Spleen (tissue), 11 donors: Measurements from ENCODE around the gene MED9. TPM values are rescaled to one million over a fixed set of nuclear protein-coding genes. Genes with fewer than 3 reads are reported as not detected.

ENCODE experiments used
- DNase-seq: peaks from one replicate; pipeline ENCODE4 v3.0.0-alpha.2; 2020
- H3K27ac ChIP-seq, 8 donors: fragments of 200-600 bp; sonication (generic) in 7 of 8; 1 replicate in 4 of 8; 2 replicates in 4 of 8; pipeline versions ENCODE4 v1.5.0 to v1.8.0; 2016 to 2021; ENCODE audit warnings: inconsistent platforms in 4 of 8, mild to moderate bottlenecking in 4 of 8, moderate library complexity in 1 of 8
- H3K27me3 ChIP-seq, 7 donors: fragments of 200-600 bp; sonication (generic) in 6 of 7; replicated peaks in 1 of 7; 1 replicate in 4 of 7; 2 replicates in 3 of 7; pipeline versions ENCODE4 v1.5.0 to v1.8.0; 2016 to 2021; ENCODE audit warnings: inconsistent platforms in 3 of 7, mild to moderate bottlenecking in 1 of 7
- H3K36me3 ChIP-seq, 6 donors: fragments of 200-600 bp; sonication (generic) in 5 of 6; 1 replicate in 4 of 6; 2 replicates in 2 of 6; pipeline versions ENCODE4 v1.5.0 to v1.8.0; 2016 to 2021; ENCODE audit warnings: inconsistent platforms in 2 of 6
- H3K4me1 ChIP-seq, 6 donors: fragments of 200-600 bp; sonication (generic) in 5 of 6; 1 replicate in 3 of 6; 2 replicates in 3 of 6; pipeline versions ENCODE4 v1.5.0 to v1.8.0; 2016 to 2021; ENCODE audit warnings: inconsistent platforms in 3 of 6
- H3K4me3 ChIP-seq, 8 donors: fragments of 200-600 bp; sonication (generic) in 7 of 8; 1 replicate in 4 of 8; 2 replicates in 4 of 8; pipeline versions ENCODE4 v1.5.0 to v1.8.0; 2016 to 2021; ENCODE audit warnings: inconsistent platforms in 4 of 8, mild to moderate bottlenecking in 4 of 8, moderate library complexity in 2 of 8
- H3K9me3 ChIP-seq, 8 donors: fragments of 200-600 bp; sonication (generic) in 7 of 8; 1 replicate in 4 of 8; 2 replicates in 4 of 8; pipeline versions ENCODE4 v1.5.0 to v1.8.0; 2016 to 2021; ENCODE audit warnings: inconsistent platforms in 4 of 8
- POLR2A ChIP-seq, 3 donors: fragments of 450-650 bp; IDR thresholded peaks; one replicate each; pipeline ENCODE4 v1.5.1; 2017; ENCODE audit warnings: antibody characterized with exemption in 3 of 3, mild to moderate bottlenecking in 1 of 3
- POLR2AphosphoS5 ChIP-seq, 3 donors: sonication (generic); formaldehyde crosslinking; IDR thresholded peaks; one replicate each; pipeline ENCODE4 v1.5.1; 2017; ENCODE audit warnings: antibody characterized with exemption in 3 of 3
- WGBS, 5 donors: extraction: QIAGEN DNeasy Blood & Tissue Kit in 3 of 5; methylation state at CpG; one replicate each; pipeline versions ENCODE4 v1.1.5 to v1.1.7; 2013 to 2018; 5-methylcytosine and 5-hydroxymethylcytosine counted together
- intact Hi-C: fragments of 100-400 bp; cut with DNase I; formaldehyde crosslinking; loops from one replicate; pipeline ENCODE4 v1.15.0; 2023; ENCODE audit warnings: low total_unique reads
- polyA plus RNA-seq, 3 donors: library from polyadenylated mRNA; stranded (reverse); fragments of 200-250 nt; gene quantifications; one replicate each; pipeline ENCODE4 v1.2.1, GENCODE V29; 2013
- total RNA-seq, 7 donors: library from RNA; depleted of rRNA in 3 of 7; stranded (reverse); fragments of >200 nt in 3 of 7; fragmentation: NEBNext Ultra II Directional in 4 of 7; extraction: Animal tissue kit (Norgen Biotek cat#: 25700) in 4 of 7; gene quantifications; one replicate each; pipeline versions ENCODE4 v1.1.0 to v1.2.1, GENCODE V29; 2016 to 2021
- TF ChIP-seq, protein P1 (sequence below), 11 experiments: fragments of 200-600 bp in 7 of 11; fragments of 450-650 bp in 4 of 11; sonication (generic) in 4 of 11; IDR thresholded peaks in 8 of 11; conservative IDR thresholded peaks in 3 of 11; 1 replicate in 7 of 11; 2 replicates in 4 of 11; pipeline versions ENCODE4 v1.4.0 to v1.8.0; 2016 to 2021; ENCODE audit warnings: antibody characterized with exemption in 11 of 11, inconsistent platforms in 4 of 11, mild to moderate bottlenecking in 1 of 11
- donor health status: healthy with polysubstance abuse.
- donor health status: DM: no; HTN: no; CAD: no; lungs with moderate emphysema.
- donor health status: DM: no; HTN: no; CAD: no.
- donor health status: Bipolar disorder and iron deficiency.
- donor health status: healthy.
- donor health status: DM: no; HTN: no; CAD: no.
- donor health status: DM: yes; HTN: yes; CAD: no.

Gene MED9
- total and polyA plus RNA-seq, 10 donors, result 8.5 to 19.2 (median 14.1) TPM

GRCh38 chr17:17494870-17495535, 18.2 kb downstream of the MED9 start:
- intact Hi-C loops, result loop anchor here (5.0 kb wide), 1 partner anchor 77 kb away; no protein-coding TSS in a partner anchor
- TF ChIP-seq, protein P1, sequence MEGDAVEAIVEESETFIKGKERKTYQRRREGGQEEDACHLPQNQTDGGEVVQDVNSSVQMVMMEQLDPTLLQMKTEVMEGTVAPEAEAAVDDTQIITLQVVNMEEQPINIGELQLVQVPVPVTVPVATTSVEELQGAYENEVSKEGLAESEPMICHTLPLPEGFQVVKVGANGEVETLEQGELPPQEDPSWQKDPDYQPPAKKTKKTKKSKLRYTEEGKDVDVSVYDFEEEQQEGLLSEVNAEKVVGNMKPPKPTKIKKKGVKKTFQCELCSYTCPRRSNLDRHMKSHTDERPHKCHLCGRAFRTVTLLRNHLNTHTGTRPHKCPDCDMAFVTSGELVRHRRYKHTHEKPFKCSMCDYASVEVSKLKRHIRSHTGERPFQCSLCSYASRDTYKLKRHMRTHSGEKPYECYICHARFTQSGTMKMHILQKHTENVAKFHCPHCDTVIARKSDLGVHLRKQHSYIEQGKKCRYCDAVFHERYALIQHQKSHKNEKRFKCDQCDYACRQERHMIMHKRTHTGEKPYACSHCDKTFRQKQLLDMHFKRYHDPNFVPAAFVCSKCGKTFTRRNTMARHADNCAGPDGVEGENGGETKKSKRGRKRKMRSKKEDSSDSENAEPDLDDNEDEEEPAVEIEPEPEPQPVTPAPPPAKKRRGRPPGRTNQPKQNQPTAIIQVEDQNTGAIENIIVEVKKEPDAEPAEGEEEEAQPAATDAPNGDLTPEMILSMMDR (IDR thresholded peaks at IDR 0.05 in 8 of 11, conservative IDR thresholded peaks at IDR 0.05 in 3 of 11), result peak in 1 of 11 experiments; percentile 7
- TF ChIP-seq POLR2A (IDR thresholded peaks at IDR 0.05), result no peak
- peak; percentile 39 to 77 (median 63) for TF ChIP-seq POLR2AphosphoS5 (IDR thresholded peaks at IDR 0.05)
- DNase-seq, result peak; percentile 81
- Histone ChIP-seq H3K4me1 (peaks cover 18 to 66% (median 44%) of the 10 kb centered on the region in 6 donors), H3K9me3 (no peaks in the 10 kb centered on the region), H3K27ac (peak overlapping the region; percentile 29 to 88 (median 82)), H3K27me3 (peaks cover 0 to 28% (median 17%) of the 10 kb centered on the region in 7 donors), H3K36me3 (peaks cover 0 to 33% (median 15%) of the 10 kb centered on the region in 6 donors), H3K4me3 (peak overlapping the region; percentile 54 to 84 (median 68))
- whole genome bisulfite sequencing, 5 donors, result 2 to 5% (median 3%) methylated on average over 13 to 71 of the region's 71 CpGs

- peaks cover 18 to 66% (median 44%) of the 10 kb centered on the region in 6 donors for H3K4me1 ChIP-seq
- DNase-seq, result peak; percentile 84
- TF ChIP-seq, protein P1 (IDR thresholded peaks at IDR 0.05 in 8 of 11, conservative IDR thresholded peaks at IDR 0.05 in 3 of 11), result no peak
- no peak for TF ChIP-seq POLR2AphosphoS5 (IDR thresholded peaks at IDR 0.05)
- TF ChIP-seq POLR2A (IDR thresholded peaks at IDR 0.05), result no peak
- peak overlapping the region; percentile 71 to 88 (median 82) for H3K27ac ChIP-seq
- WGBS, 5 donors, result 1 to 7% (median 1%) methylated on average over 3 to 65 of the region's 65 CpGs
- peak overlapping the region; percentile 54 to 84 (median 68) for H3K4me3 ChIP-seq
- H3K36me3 ChIP-seq, result peaks cover 0 to 26% (median 15%) of the 10 kb centered on the region in 6 donors
- H3K9me3 ChIP-seq, result no peaks in the 10 kb centered on the region
- H3K27me3 ChIP-seq, result peaks cover 0 to 28% (median 17%) of the 10 kb centered on the region in 7 donors
- intact Hi-C loops, result loop anchor here (2.0 to 5.0 kb wide), 2 partner anchors 77 to 147 kb away; no protein-coding TSS in a partner anchor
These were observed 18.9 kb downstream of the MED9 start for GRCh38 chr17:17495536-17496188.

- Histone ChIP-seq H3K36me3 (peaks cover 0 to 19% (median 10%) of the 10 kb centered on the region in 6 donors), H3K9me3 (no peaks in the 10 kb centered on the region), H3K4me1 (peaks cover 18 to 61% (median 44%) of the 10 kb centered on the region in 6 donors), H3K27ac (peak within 1 kb of the TSS; percentile 71 to 88 (median 82)), H3K27me3 (peaks cover 0 to 28% (median 17%) of the 10 kb centered on the region in 7 donors), H3K4me3 (peak within 1 kb of the TSS; percentile 54 to 84 (median 68))
- TF ChIP-seq POLR2AphosphoS5 (IDR thresholded peaks at IDR 0.05) (peak; percentile 95 to 96 (median 96)), POLR2A (IDR thresholded peaks at IDR 0.05) (peak; percentile 20 to 95 (median 82))
- TF ChIP-seq, protein P1 (IDR thresholded peaks at IDR 0.05 in 8 of 11, conservative IDR thresholded peaks at IDR 0.05 in 3 of 11), result peak; percentile 49 to 100 (median 98)
- WGBS, 5 donors, result 0 to 1% (median 0%) methylated on average over 22 to 93 of the region's 93 CpGs
- DNase-seq, result peak; percentile 94
- intact Hi-C loops, result loop anchor here (2.0 to 5.0 kb wide), 2 partner anchors 76 to 146 kb away; no protein-coding TSS in a partner anchor
These were observed 19.6 kb downstream of the MED9 start, which contains the start of gene RASD1 for GRCh38 chr17:17496189-17497064. RASD1 (minus strand) TSS chr17:17496395; CDS start chr17:17496181, 214 bp downstream.
